ENCODE data around the gene VSX1.

VSX1 gene

DNA sequence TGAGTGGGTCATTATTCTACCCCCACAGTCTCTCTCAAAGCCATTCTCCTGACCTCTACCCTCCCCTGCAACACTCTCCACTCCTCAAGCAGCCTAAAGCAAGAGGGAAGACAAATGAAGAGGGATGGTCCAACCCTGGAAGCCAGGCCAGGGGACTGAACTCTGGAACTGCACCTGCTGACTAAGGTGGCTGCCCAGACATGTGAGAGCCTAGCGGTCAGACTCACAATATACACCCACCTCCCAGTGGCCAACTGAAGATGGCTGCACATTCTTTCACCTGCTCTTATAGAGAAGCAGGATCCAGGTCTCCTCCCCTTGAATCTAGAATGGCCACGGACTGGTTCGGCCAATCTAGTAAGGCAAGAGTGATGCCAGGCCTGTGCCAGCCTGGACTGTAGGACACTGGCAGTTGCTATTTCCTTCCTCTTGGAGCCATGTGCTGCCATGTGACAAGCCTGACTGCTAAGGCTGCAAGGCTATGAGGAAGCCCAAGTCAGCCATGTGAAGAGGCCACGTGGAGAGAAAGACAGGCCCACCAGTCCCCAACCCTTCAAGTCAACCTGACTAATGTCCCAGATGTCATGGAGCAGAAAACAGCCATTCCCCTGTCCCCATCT lies 55.8 kb downstream of the VSX1 start:
- peak overlapping the region; percentile 29; the same call in 1 of the 2 replicates for H3K4me2 ChIP-seq
- no peaks in the 10 kb centered on the region for H3K27me3 ChIP-seq
- no peak overlapping the region for H3K9ac ChIP-seq
- no peaks in the 10 kb centered on the region for H3K9me3 ChIP-seq
- H3K27ac ChIP-seq = peak overlapping the region; percentile 24; the same call in 1 of the 2 replicates
- no peak for TF ChIP-seq Cebpa-rat (IDR thresholded peaks at IDR 0.05)
- peaks cover 42% of the 10 kb centered on the region; the same call in 1 of the 2 replicates for H4K20me1 ChIP-seq
- H3K36me3 ChIP-seq = peaks cover 84% of the 10 kb centered on the region
- peaks cover 13% of the 10 kb centered on the region for H3K4me1 ChIP-seq
- H3K4me3 ChIP-seq = no peak overlapping the region
